GM19099 (cell line): Measurements from ENCODE around the gene HDAC8.

Experiments used
- POLR2A ChIP-seq: IDR thresholded peaks from 3 replicates; pipeline ENCODE4 v1.6.1; 2011; ENCODE audit warnings: low read depth; ENCODE audit not compliant: insufficient read length; ENCODE audit errors: extremely low read depth

HDAC8 gene

DNA sequence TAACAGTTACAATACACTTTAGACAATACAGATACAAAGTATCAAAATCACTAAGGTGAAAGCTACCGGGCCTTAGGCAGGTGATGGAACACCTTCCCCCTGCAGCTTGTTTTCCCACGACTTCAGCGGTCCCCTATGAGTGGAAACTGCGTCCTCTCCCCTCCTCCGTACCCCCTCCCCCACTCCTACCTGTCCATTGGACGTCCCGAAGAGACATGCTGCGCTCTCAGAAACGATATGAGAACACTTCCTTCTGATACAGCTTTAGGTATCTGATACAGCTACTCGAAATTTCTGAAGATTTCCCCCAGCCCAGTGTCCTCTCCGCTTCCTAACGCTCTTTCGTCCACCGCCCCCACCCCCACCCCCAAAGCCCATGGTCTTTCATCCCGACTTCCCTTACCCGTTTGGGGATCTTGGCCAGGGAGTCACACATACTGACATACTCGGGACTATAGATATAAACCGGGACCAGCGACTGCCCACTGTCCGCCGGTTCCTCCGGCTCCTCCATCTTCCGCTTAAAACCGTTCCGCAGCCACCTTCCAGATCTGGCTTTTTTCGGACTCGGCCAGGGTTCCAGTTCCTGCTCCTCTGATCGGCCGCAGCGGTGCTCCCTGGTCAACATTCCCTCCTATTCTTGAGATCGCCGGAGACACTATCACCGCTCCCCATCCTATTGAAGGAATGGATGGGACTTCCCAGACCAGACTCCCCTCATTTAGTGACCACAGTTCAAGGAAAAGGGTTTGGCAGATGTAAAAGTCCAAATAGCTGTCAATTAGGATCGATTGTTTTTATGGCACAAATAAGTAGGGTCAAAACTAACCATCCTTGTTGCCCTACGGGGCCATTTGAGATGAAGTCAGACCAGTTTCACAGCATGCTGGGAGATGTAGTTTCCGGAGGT is at the start of gene HDAC8:
HDAC8 (minus strand) TSS at position 596 of the 910 bp plus-strand sequence; CDS start at position 514, 82 bp downstream.
- TF ChIP-seq POLR2A, result peak; percentile 46

DNA sequence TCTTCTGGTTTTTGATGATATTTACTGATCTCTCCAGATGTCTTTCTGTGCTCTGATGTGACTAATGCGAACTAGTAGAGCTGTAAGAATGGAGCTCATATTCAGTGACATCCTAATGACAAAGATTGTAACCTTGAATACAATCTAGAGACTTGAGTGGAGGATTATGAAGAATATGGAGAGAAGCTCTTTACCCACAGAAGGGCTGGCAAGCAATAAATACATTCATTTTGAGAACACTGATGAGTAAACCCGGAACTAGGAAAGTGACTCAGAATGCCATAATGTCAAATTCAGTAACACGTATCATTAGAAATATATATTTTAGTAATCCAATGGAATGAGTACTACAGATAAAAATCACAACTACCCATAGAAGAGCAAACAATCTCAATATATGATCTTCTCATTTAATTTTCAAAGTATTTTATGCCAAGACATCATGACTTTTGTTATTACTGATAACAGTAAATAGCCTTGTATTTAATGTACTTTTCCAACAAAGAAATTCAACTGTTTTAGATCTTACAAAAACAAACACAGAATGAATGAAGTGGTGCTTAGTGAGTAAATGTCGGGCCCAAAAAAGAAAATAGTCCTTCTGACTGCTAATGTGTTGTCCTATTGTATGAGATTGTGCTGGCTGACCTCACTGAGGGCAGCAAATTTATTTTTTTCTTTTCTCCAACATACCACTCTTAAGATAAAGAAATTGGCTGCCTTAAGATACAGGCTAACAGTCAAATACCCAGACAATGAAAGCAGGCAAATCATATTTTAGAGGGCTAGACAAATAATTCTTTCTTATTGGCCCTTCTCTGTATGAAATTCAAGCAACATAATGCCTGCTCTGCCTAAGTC is 49.2 kb upstream of the HDAC8 start:
- no peak for TF ChIP-seq POLR2A

DNA sequence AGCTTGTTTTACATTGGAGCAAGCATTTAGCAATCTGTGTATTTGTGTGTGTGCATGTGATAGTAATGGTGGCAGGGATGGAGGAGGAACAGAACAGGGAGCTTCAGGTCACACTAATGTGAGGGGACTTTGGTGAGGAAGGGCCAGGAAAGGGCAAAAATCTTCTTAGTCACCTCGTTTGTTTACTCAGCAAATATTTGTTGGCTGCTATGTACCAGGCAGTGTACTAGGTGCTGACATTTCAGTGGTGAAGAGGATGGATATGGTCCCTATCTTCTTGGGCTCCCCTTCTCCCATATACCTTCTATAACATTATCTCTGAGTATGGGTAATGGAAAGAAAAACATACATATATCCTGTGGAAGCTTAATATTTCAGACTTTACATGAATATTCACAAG is 48.5 kb upstream of the HDAC8 start:
- TF ChIP-seq POLR2A, result no peak

DNA sequence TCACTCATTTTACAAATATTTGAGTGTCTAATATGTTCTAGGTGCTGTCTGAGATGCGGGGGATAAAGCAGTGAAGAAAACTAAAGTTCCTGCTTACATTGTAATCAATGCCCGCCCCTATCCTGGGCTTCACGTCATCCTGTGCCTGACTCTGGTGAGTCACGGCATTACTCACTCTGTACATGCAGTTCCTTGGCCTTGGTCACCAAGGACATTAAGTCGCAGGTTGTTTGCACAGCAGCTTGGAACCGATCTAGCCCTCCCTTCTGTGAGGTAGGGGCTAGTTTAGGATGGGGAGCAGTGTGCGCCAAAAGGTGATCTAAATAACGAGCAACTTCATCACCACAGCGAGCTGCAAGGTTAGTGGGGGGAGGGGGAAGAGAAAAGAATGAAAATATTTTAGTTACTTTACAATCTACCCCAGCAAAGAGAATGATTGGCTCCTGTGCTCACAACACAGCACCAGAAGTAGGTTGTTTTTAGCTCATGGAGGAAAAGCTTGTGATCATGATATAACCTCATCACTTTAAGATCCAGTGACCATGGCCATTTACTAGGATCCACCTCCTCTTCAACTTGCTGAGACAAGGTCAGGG is 48.0 kb upstream of the HDAC8 start:
- no peak for TF ChIP-seq POLR2A

DNA sequence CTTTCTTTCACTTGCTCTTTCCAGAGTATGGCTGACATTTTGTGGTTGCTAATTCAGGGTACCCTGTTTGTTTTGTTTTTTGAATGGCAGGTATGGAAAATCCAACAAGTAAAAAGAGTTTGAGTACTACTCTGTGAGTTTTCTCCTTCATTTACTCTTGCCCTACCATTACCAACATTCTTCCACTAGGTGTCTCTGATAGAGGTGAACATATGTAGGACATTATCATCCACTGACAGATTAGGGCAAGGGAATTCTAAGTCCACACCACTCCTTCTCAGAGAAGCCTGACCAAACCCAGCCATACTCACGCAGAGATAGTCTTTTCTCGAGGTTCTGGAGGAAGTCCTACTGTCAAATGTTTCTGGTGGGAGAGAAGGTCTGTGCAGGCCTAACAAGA is 36.7 kb upstream of the HDAC8 start:
- TF ChIP-seq POLR2A, result no peak

DNA sequence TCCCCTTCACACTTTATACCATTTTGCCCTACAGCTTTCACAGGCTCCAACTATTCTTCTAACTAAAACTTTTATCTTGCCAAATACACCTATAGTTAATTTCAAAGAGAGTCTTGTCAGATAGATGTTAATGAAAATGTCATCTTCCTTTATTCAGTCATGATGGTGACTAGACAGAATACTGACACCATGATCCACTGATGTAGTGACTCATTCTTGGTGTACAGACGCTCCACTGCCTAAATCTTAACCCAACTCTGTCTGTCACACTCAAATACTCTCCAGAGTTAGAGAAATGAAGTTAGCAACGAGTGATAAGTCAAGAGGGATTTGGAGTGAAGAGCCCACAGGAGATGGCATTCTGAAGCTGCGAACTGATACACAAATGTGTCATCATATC is 32.1 kb upstream of the HDAC8 start:
- TF ChIP-seq POLR2A, result no peak

DNA sequence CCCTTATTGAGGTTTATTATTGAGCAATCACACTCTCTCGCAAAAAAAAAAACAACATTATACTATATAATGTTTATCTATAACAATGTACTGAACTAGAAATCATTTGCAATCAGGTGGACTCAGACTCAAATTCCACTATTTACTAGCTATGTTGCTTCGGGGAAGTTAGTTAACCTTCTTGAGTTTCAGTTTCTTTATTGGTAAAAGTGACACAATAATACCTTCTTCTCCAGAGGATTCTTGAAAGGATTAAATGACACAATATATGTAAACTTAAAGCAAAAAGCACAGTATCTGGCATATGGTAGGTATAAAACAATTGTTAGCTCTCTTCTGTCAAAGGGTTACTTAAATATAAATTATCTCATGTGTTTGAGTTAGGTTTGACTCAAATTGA is 31.5 kb upstream of the HDAC8 start:
- no peak for TF ChIP-seq POLR2A

DNA sequence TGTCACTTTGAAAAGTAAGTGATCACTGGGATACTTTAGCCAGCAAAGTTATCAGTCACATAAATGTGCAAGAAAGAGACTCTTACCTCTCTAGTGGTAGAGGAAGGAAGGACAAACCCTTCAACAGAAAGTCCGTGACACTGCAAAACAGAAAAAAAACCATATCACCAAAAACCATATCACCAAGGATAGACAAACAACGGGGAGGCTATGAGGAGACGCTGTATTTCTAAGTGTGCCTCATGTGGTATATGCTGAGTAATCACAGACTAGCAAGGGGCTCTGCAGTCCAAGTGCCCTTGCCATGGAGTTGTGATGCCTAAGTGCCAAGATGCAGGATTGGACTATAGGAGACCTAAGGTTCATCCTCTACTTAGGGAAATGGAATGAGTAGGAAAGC is 11.5 kb upstream of the HDAC8 start:
- no peak for TF ChIP-seq POLR2A

DNA sequence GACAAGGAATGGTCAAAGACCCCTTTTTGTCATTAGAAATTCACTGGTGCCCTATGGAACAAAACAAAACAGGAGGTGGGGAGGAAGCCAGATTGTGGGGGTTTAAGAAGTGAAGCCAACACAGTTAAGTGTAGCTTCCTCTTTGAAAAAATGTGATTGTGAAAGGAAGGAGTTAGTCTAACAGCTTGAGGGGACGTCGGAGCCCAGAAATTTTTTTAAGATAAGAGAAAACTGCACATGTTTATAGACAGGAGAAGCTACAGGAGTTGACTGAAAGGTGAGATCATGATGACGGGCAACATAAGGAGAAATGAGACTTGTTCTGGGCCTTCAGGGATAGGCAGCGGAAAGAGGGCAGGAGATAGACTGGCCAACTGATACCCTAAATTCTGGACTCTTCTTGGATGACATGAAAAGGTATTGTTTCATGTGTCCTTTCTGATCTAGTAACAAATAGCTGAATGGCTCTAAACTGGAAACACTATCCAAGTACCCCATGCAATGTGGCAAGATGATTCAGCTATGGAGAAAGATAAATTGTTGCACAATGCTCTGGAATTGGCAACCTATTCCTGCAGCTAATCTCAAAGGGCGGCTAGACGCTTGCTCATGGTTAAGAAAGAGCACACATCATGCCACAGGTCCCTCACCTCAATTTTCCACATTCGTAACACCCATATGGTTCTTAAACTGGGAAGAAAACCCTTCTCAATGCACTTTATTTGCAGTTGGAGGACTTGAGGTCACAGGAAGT is 3.7 kb upstream of the HDAC8 start:
- no peak for TF ChIP-seq POLR2A

DNA sequence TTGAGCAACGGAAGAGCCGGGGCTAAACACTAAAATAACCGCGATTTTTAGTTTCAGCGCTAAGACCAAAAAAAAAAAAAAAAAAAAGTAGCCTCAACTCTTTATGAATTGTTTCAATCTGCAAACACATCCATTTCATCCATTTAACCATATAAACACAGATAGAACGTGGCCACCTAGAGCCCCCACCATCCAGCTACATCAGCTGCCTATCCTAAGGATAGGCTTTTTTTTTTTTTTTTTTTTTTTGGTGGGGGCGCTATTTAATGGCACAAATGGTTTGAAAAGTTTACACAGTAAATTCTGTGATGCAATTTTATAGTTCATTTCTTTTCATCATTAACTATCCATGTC is 492 bp upstream of the HDAC8 start:
- no peak for TF ChIP-seq POLR2A

DNA sequence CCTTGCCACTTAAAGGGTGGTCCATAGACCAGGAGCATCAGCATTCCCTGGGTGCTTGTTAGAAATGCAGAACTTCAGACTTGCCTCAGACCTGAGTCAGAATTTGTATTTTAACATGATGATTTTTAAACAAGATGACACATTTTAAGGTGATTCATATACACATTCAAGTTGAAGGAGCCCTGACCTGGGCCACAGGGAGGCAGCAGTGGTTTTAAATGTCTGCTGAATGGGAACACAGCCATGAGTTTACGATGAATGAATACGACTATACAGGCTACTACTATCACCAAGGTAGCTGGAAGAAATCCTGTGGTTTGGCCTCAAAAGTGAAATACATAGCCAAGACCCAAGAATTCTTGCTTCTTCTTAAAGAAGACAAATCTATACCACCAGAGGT is 2.9 kb downstream of the HDAC8 start:
- TF ChIP-seq POLR2A, result no peak

DNA sequence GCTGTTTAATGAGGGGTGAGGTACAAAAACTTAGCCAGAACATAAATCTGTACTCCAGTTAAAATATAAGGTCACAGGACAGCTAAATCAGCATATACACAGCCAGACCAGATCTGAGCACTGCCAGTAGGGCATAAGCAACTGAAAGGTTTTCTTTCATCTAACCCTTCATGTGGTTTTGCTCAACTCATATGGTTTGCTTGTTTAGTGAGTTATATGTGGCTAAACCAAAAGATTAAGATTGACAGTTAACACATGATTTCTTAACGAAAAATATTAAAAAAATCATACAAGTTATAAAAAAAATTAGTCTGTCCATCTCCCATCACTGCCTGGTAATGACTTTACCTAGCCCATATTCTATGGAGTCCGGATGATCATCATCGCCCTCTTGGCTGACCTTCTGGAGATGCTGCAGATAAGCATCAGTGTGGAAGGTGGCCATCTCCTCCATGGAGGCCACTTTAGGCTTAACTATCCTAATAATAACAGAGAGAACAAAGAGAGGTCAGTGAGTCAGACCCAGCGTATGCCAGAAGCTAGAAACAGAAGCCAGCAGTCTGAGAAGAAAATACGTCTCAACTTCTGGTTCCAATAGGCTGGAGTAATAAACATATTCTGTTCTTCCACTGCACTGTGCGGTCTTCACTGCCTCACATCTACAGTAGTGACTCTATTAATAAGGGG is 4.1 kb downstream of the HDAC8 start:
- no peak for TF ChIP-seq POLR2A

DNA sequence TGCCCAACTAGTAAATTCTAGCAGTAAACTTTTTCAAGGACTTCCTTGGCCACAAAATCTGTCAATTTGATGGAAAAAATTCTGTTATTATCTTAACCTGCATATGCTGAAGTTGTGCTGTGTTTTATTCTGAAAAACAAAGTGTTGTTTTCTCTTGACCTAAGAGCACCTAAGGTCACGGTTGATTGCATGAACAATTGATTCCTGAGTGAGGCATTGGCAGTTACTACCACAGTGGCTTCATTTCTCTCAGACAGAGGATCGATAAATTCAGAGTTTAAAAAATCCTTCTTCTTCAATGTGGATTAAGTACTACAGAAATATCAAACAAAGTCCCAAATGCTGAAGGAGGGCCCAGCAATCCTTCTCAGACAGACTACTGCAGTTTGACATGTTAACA is 6.2 kb downstream of the HDAC8 start:
- no peak for TF ChIP-seq POLR2A

DNA sequence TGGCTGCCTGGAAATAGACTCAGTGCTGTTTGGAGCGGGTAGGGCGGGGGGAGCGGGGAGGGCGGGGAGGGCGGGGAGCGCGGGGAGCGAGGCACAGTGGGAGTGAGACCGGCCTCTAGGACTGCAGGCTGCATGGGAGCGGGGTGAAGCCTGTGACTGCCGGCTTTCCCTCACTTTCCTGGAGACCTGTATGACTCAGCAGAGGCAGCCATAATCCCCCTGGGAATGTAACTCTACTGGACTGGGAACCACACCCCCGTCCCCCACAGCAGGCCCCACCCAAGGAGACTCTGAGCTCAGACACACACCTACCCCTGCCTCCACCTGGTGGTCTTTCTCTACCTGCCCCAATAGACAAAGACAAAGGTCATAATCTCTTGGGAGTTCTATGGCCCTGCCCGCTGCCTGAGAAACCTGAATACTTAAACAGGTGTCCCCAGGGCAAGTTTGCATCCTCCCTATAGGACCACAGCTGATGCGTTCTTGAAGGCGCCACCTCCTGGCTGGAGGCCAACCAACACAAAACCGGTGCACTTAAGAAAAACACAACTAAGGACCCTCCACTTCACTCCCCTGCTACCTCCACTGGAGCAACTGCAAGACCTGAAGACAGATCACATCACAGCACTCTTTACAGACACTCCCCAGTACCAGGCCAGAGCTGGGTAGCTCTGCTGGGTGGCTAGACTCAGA is 18.0 kb downstream of the HDAC8 start:
- no peak for TF ChIP-seq POLR2A

DNA sequence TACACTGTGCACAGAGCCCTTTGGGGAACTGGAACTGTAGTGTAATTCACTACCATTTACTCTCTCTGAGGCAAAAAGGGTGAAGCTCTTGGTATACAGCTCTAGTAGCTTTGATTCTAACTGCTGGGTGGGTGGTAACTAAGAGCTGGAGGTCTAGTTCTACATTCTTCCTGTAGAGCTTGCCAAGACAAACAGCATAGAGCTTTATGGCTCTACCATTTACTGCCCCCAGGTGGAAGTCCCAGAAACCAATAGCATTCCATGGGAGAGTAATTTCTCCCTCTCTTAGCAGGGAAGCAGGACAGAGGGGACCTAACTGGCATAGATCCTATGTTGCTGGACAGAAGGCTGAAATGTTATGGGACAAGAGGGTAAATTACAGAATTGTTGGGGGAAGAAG is 26.7 kb downstream of the HDAC8 start:
- no peak for TF ChIP-seq POLR2A
